Pancreas (tissue), 10 donors: Measurements from ENCODE around the gene NANOGP8. TPM values are rescaled to one million over a fixed set of nuclear protein-coding genes. Genes with fewer than 3 reads are reported as not detected.

Experiments used
- ATAC-seq, 4 donors: fragments of 200-7000 bp; cut with Tn5 transposase; one replicate each; pipeline versions ENCODE4 v1.8.0 to v1.9.1; 2020; ENCODE audit warnings: mild to moderate bottlenecking in 4 of 4, moderate library complexity in 4 of 4
- DNase-seq, 6 donors: peaks; one replicate each; pipeline ENCODE4 v3.0.0-alpha.2; 2020
- FAIRE-seq: peaks from 2 replicates; lab custom pipeline; 2012; peaks lifted over from hg19 to GRCh38; lab: Jason Lieb, UNC
- H3K27ac ChIP-seq, 4 donors: fragments of 200-600 bp; sonication (generic); 1 replicate in 3 of 4; 2 replicates in 1 of 4; pipeline versions ENCODE4 v1.5.0 to v1.8.0; 2020
- H3K27me3 ChIP-seq, 4 donors: fragments of 200-600 bp; one replicate each; pipeline ENCODE4 v1.8.0; 2021
- H3K36me3 ChIP-seq, 3 donors: fragments of 200-600 bp; sonication (generic) in 1 of 3; one replicate each; pipeline versions ENCODE4 v1.5.0 to v1.8.0; 2020 to 2021
- H3K4me1 ChIP-seq, 3 donors: fragments of 200-600 bp; one replicate each; pipeline ENCODE4 v1.8.0; 2021
- H3K4me3 ChIP-seq, 4 donors: fragments of 200-600 bp; sonication (generic) in 2 of 4; one replicate each; pipeline versions ENCODE4 v1.5.0 to v1.8.0; 2020 to 2021
- H3K9me3 ChIP-seq, 4 donors: fragments of 200-600 bp; one replicate each; pipeline ENCODE4 v1.8.0; 2021
- CTCF ChIP-seq, 4 donors: fragments of 200-600 bp; sonication (generic) in 3 of 4; IDR thresholded peaks; one replicate each; pipeline versions ENCODE4 v1.5.0 to v1.8.0; 2021; ENCODE audit warnings: antibody characterized with exemption in 4 of 4
- WGBS, 2 donors: extraction: QIAGEN DNeasy Blood & Tissue Kit; methylation state at CpG; one replicate each; pipeline ENCODE4 v1.1.7; 2013; 5-methylcytosine and 5-hydroxymethylcytosine counted together
- intact Hi-C, 3 donors: fragments of 100-400 bp; cut with DNase I; formaldehyde crosslinking; loops; one replicate each; pipeline versions ENCODE4 v1.11.1 to v1.14.2; 2022
- polyA plus RNA-seq, 2 donors: library from polyadenylated mRNA; stranded (reverse); fragments of 200-250 nt; gene quantifications; one replicate each; pipeline ENCODE4 v1.2.3, GENCODE V29; 2013
- total RNA-seq, 6 donors: library from RNA; stranded (reverse); fragmentation: NEBNext Ultra II Directional in 4 of 6; extraction: Animal tissue kit (Norgen Biotek cat#: 25700) in 4 of 6; gene quantifications; one replicate each; pipeline versions ENCODE4 v1.2.1 to v1.2.4, GENCODE V29; 2021 to 2023
- donor health status: healthy with polysubstance abuse.
- donor health status: DM: no; HTN: no; CAD: no; lungs with moderate emphysema.
- donor health status: DM: no; HTN: no; CAD: no.
- donor health status: control.
- donor health status: control.
- donor health status: Bipolar disorder and iron deficiency.
- donor health status: DM: yes; HTN: yes; CAD: no.
- donor health status: DM: no; HTN: no; CAD: no.
- donor health status: DM: no; HTN: no; CAD: no.
- donor health status: DM: yes; HTN: yes; CAD: no.

Gene NANOGP8
- total and polyA plus RNA-seq, 8 donors: 0.43 to 0.80 (median 0.74) TPM; not detected in 4

- no peak overlapping the region for H3K4me3 ChIP-seq
- intact Hi-C loops: no loop called here
- H3K9me3 ChIP-seq: no peaks in the 10 kb centered on the region
- ATAC-seq: no peak
- FAIRE-seq: no peak
- no peaks in the 10 kb centered on the region for H3K27me3 ChIP-seq
- H3K4me1 ChIP-seq: no peaks in the 10 kb centered on the region
- DNase-seq: no peak
- no peaks in the 10 kb centered on the region for H3K36me3 ChIP-seq
- H3K27ac ChIP-seq: no peak overlapping the region
- TF ChIP-seq CTCF (IDR thresholded peaks at IDR 0.05): no peak
Measured at GRCh38 chr15:35108453-35108852, 23.4 kb upstream of the NANOGP8 start.

GRCh38 chr15:35107561-35107960 lies 22.5 kb upstream of the NANOGP8 start:
- 92 to 99% methylated on average over 5 of the region's 5 CpGs for WGBS, 2 donors
- no peak for TF ChIP-seq CTCF (IDR thresholded peaks at IDR 0.05)
- Histone ChIP-seq H3K4me3 (no peak overlapping the region), H3K27ac (no peak overlapping the region), H3K4me1 (no peaks in the 10 kb centered on the region), H3K9me3 (no peaks in the 10 kb centered on the region), H3K36me3 (no peaks in the 10 kb centered on the region), H3K27me3 (no peaks in the 10 kb centered on the region)
- DNase-seq (no peak), FAIRE-seq (no peak), ATAC-seq (no peak)
- intact Hi-C loops: no loop called here

GRCh38 chr15:35107122-35107521 lies 22.0 kb upstream of the NANOGP8 start:
- FAIRE-seq: no peak
- WGBS, 2 donors: 94 to 96% methylated on average over 3 of the region's 3 CpGs
- TF ChIP-seq CTCF (IDR thresholded peaks at IDR 0.05): no peak
- Histone ChIP-seq H3K27me3 (no peaks in the 10 kb centered on the region), H3K36me3 (no peaks in the 10 kb centered on the region), H3K9me3 (no peaks in the 10 kb centered on the region), H3K4me3 (no peak overlapping the region), H3K27ac (no peak overlapping the region), H3K4me1 (no peaks in the 10 kb centered on the region)
- no peak for DNase-seq
- ATAC-seq: no peak
- intact Hi-C loops: no loop called here

- DNase-seq (no peak), FAIRE-seq (no peak), ATAC-seq (no peak)
- no peaks in the 10 kb centered on the region for H3K4me1 ChIP-seq
- no peaks in the 10 kb centered on the region for H3K27me3 ChIP-seq
- H3K27ac ChIP-seq: no peak overlapping the region
- no peaks in the 10 kb centered on the region for H3K36me3 ChIP-seq
- H3K9me3 ChIP-seq: no peaks in the 10 kb centered on the region
- intact Hi-C loops: no loop called here
- TF ChIP-seq CTCF (IDR thresholded peaks at IDR 0.05): no peak
- H3K4me3 ChIP-seq: no peak overlapping the region
- 86 to 92% methylated on average over 3 of the region's 3 CpGs for WGBS, 2 donors
Measured at GRCh38 chr15:35104526-35105147, 19.5 kb upstream of the NANOGP8 start.

GRCh38 chr15:35102186-35102585 lies 17.1 kb upstream of the NANOGP8 start:
- intact Hi-C loops: no loop called here
- DNase-seq: no peak
- no peaks in the 10 kb centered on the region for H3K27me3 ChIP-seq
- FAIRE-seq: no peak
- 92 to 97% methylated on average over 3 of the region's 3 CpGs for WGBS, 2 donors
- TF ChIP-seq CTCF (IDR thresholded peaks at IDR 0.05): no peak
- no peak overlapping the region for H3K27ac ChIP-seq
- H3K4me1 ChIP-seq: no peaks in the 10 kb centered on the region
- no peaks in the 10 kb centered on the region for H3K36me3 ChIP-seq
- no peak overlapping the region for H3K4me3 ChIP-seq
- ATAC-seq: no peak
- H3K9me3 ChIP-seq: no peaks in the 10 kb centered on the region
